T-helper 9 cell (primary cell): ENCODE measurements around the gene ALDH8A1.
"Not testable (repeated sequence)": the region's sequence is repeated elsewhere in the genome, so short reads cannot be mapped to it uniquely, and the experiment has no call there.

Experiments
- DNase-seq: peaks from one replicate; pipeline ENCODE4 v3.0.0-alpha.2; 2020

The ALDH8A1 gene

GRCh38 chr6:134908906-134909516, 40.9 kb downstream of the ALDH8A1 start:
- DNase-seq, result no peak

- DNase-seq, result not testable (repeated sequence)
Observed at GRCh38 chr6:134904731-134905130, 45.2 kb downstream of the ALDH8A1 start.

- DNase-seq, result no peak
Observed at GRCh38 chr6:134903448-134903847, 46.5 kb downstream of the ALDH8A1 start.

DNA sequence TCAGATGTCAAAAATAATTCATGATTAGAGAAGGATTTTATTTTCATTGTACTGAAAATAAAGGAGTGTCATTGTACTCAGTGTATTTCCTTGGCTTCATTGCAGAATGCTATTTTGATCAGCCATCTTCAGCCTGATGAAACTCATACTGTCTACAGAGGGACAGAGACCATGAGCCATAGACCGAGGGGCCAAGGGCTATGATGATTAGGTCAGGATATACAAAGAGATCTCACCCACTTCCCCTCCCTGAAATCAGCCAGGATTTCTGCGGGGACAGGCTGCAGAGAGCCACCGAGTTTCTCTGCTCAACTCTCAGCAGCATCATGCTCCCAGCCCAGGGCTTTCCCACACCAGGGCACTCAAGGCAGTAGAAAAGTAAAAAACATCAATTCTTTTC, 47.0 kb downstream of the ALDH8A1 start:
- no peak for DNase-seq

- no peak for DNase-seq
Observed at GRCh38 chr6:134902074-134902861, 47.6 kb downstream of the ALDH8A1 start.

DNA sequence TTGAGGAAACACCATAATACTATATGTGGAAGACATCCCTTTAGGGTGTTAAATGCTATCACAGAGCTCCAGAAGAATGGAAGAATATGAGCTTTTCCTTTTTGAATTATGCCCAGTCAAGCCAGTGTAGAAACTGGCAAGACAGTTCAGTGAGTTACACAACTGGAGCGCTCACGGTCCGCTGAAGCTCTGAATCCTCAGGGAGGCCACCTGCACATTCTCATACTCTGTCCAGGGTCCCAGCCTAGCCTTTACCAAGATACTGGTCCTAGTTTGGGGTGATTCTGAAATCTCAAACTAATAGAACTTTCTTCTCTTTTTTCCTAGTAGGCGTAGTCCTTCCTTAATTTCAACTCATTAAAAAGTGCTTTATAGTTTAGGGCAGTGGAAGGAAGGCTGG, 51.3 kb downstream of the ALDH8A1 start:
- no peak for DNase-seq

GRCh38 chr6:134898166-134898565, 51.7 kb downstream of the ALDH8A1 start:
- not testable (repeated sequence) for DNase-seq

GRCh38 chr6:134896910-134897309, 53.0 kb downstream of the ALDH8A1 start:
- no peak for DNase-seq

DNA sequence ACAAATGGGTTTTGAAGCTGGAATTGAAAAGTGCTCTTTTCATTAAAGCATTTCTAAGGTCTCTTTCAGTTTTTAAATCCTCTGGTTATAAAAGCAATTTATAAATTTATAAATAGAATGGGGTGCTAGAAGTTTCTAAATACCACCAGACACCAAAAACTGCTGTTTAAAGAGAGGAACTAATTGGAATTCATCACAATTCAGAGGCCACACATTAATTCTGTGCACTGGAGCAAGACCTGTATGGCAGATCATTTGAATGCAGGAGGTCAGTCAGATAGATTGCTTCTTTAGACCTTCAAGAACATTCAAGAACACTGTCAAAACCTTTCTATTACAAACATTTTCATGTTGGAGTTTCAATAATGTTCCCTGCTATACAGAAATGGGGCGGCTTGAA, 55.1 kb downstream of the ALDH8A1 start:
- no peak for DNase-seq

GRCh38 chr6:134892362-134892761, 57.5 kb downstream of the ALDH8A1 start:
- no peak for DNase-seq

DNA sequence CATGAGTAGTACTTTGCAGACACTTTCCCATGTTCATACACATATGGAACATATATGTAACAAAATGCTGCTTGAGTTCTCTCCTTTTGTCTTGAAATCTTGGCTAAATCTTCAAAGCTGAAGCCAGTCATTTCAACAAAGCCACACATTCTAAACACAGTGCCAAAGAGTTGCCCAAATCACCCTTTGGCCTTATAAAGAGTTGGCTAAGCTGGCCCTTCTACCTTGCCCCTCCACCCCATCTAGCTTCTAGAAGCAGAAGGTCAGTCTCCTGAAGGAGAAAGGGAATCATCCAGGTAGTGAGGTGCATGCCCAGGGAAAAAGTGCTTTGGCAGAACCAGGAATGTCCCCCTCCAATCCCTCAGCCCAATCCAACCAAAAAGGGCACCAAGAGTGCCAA, 58.3 kb downstream of the ALDH8A1 start:
- no peak for DNase-seq

- no peak for DNase-seq
Observed at GRCh38 chr6:134888316-134888715, 61.6 kb downstream of the ALDH8A1 start.

DNA sequence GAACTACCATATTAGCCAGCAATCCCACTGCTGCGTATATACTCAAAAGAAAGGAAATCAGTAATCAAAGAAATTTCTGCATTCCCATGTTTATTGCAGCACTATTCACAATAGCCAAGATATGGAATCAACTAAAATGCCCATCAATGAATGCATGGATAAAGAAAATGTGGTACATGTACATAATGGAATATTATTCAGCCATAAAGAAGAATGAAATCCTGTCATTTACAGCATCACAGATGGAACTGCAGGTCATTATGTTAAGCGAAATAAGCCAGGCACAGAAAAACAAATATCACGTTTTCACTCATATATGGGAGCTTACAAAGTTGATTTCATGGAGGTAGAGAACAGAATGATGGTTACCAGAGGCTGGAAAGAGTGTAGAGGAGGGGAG, 65.1 kb downstream of the ALDH8A1 start:
- no peak for DNase-seq

- no peak for DNase-seq
Observed at GRCh38 chr6:134883314-134883713, 66.6 kb downstream of the ALDH8A1 start.

DNA sequence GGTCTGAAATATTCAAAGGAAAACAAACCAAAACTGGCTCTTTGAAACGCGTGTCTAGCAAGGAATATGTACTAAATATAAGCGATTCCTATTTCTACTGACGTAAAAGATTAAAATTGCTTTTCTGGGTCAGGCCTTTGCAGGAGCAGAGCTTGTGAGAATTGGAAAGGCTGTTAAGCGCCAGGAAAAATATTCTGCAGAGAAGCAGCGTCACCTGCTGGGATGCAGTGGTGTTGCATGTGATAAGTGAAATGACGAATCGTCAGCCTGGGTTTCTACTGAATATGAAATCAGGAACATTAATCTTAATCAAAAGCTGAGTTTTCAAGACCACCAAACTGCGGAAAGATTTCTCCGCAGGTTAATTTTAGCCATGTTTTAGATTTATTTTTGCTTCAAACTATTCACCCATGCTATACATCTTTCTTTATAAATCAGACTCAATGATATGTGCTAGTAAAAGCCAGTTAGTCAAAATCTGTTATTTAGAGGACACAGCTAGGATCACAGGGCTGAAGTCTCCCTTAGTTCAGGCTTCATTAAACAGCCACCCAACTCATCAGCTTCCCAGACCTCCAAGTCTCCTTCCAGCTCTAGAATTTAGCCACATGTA, 67.4 kb downstream of the ALDH8A1 start:
- peak; percentile 35 for DNase-seq

GRCh38 chr6:134880487-134881190, 69.3 kb downstream of the ALDH8A1 start:
- no peak for DNase-seq

DNA sequence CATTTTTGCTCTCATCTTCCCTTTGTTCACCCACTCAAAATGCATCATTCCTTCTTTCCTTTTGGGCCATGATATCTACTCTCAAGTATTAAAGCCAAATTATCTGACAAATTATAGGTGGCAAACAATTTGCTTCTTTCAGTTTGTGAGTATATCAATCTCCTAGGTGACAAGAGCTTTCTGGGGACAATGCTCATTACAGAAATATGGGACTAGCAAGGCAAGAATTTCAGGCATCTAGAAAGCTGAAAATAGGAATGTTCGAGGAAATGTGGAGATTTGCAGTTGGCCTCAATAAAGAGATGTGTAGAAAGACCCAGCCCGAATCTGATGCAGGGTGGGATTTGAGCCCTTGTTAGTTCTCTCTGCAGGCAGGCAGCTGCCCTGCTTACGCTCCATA, 71.8 kb downstream of the ALDH8A1 start:
- DNase-seq, result no peak

GRCh38 chr6:134875367-134875766, 74.5 kb downstream of the ALDH8A1 start:
- no peak for DNase-seq

DNA sequence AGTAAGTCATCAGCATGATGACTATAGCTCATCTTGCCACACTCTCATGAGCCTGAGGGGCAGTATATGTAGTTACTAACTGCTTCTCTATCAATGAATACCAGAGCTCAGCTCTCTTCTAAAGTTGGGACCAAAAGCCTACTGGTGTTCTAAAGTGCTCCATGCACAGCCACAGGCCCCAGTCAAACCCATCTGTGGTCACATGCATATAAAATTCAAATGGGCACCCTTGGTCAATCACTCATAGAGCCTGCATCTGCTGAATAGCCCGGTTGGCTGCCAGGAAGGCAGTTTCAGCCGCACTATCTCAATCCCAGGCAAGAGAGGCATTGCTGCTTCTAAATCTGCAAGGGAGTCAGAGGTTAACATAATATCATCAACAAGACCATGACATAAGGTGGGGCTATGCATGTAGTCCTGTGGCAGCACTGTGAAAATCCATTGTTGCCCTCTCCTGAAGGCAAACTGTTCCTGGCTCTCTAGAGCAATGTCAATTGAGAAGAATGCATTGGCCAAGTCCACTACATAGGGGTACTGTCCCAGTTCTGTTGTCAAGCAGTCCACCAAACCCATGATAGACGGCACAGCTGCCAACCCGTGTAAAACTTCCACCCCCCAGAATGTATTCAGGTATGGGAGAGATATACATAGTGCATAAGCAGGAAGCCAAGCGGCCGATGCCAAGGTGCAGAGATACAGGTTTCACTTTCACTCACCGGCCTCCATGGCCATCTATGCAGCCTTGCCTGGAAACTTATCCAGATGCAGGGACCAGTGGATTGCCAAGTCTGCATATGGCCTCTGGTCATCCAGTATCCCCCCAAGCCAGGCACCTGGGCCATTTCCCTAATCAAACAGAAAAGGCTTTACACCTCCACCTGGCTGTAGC, 76.2 kb downstream of the ALDH8A1 start:
- DNase-seq, result no peak

- DNase-seq, result no peak
Observed at GRCh38 chr6:134870677-134871498, 79.0 kb downstream of the ALDH8A1 start.

DNA sequence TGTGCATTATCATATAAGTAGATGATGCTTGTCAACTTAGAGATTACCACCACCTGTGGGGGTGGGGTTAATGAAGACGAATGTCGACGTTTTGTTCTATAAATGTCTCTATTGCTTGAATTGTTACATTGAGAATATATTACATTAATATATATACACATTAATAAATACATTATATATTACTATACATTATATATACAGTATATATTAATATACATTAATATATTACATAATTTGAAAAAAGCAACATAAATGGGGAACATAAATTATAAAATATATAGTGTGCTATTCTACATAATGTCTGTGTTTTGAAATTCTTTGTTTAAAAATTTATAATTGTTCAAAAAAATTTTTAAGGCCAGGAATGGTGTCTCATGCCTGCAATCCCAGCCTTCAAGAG, 81.1 kb downstream of the ALDH8A1 start:
- DNase-seq, result no peak
